ENCODE measurements around the gene RAD51B.
A peak's percentile ranks its signal among the peaks of the same experiment; 100 is the strongest.

Gene RAD51B

GRCh38 chr14:68154275-68154674, 334.7 kb downstream of the RAD51B start:
- no peak for DNase-seq

- DNase-seq: no peak
Observed at GRCh38 chr14:68157971-68158371, 338.4 kb downstream of the RAD51B start.

- DNase-seq: no peak
Observed at GRCh38 chr14:68158640-68159039, 339.1 kb downstream of the RAD51B start.

GRCh38 chr14:68159701-68160633, 340.4 kb downstream of the RAD51B start:
- DNase-seq: no peak

- no peak for DNase-seq
Observed at GRCh38 chr14:68160779-68161546, 341.4 kb downstream of the RAD51B start.

DNA sequence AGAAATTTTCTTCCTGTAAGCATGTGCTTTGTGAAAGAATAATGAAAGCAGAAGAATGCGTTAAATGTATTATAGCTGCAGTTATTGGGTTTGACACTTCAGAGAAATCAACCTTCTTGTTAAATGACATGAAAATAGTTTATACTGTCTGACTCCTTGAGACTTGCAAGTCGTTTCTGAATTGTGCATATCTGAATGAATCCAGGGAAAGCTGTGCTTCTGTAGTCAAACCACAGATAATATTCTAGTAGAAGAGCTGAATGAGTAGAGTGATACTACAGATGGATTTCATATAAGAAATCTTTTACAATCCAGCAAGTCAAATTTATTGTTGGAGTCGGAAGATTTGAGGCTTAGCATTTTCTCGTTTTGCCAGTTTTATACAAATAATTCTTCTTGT, 343.3 kb downstream of the RAD51B start:
- no peak for DNase-seq

- DNase-seq: no peak
Observed at GRCh38 chr14:68164711-68165113, 345.1 kb downstream of the RAD51B start.

- no peak for DNase-seq
Observed at GRCh38 chr14:68165274-68165843, 345.8 kb downstream of the RAD51B start.

DNA sequence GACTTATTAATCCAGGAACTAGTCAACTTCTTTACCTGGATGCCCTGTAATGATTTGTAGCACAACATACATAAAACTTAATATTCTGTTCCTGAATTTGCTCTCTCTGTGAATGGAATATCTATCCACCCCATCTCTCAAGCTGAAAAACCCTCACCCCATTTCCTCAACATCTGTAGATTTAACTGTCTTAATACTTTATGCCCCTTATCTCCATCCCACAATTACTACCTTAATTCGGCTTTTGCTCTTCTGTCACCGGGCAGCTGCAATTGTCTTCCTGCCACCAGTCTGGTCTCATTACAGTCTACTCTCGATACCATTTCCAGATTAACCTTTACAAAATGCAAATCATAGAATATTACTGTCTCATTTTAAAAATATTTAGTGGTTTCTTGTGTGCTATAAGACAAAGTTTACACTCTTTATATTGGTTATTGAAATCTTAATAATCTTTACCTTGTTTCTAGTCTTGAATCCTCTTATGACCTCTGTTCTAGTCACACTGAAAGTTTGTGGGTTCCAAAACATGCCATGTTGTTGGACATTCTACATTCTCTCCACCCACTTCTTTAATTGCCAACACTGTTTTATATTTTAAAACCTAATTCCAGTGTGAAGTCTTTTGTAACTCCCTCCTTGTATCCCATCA, 347.3 kb downstream of the RAD51B start:
- no peak for DNase-seq

DNA sequence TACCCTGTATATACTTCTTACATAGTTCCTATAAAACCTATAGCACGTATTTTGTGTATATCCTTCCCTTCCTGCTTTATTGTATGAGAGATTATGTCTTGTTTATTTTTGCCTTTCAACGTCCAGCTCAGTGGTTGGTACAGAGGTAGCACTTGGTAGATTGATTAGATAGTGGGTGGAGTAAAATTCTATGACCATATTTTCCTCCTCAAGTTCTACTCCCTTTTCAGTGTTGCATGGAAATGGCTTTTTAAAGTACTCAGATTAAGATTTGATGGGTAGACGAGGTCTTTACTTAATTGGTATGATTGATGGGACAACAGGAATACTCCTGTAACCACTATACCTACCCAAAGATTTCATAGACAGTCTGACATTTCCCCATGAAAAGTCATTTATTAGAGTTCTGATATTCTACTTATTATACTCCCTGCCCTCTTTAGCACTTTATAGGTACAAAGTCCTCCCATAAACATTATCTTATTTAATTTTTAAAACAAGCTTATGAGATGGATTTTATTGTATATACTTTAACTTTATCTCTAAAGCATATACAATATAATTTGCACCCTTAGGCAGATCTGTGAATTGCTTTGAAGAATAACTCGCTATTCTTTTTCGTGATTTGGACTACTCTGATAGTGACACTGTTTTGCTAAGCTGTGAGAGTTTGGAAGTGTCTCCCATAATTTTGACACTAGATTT, 348.0 kb downstream of the RAD51B start:
- no peak for DNase-seq

DNA sequence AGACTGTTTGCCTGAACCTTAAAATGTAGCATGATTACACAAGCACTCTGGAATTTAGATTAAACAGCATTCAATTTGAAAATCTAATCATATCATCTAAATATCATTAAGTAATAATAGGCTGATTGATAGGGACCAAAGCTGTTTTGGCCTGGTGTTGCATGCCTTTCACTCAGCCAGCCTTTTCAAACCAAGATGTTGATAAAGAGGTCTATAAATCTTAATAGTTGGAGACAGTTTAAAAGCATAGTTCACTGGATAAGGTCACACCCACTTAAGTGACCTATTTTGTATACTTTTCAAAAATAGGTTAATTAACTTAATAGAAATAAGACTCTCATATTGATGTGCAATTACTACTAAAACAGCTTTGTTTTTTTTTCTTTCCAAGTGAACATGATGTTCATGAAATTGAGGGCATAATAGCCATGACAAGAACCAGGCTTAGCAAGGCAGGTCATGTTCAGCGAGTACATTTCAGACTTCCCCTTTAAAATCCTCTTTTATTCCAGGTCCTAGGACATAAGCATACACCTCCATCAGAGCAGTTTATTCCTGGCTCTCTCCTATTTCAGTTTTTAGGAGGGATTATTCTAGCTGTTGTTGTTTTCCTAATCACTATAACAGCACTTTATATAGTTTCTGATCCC, 349.0 kb downstream of the RAD51B start:
- DNase-seq: no peak

DNA sequence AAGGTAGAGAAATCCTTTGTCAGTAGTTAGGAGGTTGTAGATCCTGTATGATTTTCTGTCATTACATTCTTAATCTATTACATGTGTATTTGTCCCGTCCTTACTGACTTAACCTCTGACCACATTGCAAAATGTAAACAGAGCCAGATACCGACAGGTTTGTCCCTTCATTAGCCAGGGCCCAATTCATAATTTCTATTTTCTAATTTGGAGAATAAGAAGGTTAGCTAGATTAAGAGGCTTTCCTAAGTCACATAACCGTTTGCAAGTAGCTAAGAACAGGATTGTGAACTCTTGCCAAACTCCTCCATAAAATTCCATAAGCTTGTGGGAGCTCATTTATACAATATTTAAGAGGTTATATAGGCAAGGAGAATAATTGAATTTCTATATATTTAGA, 352.6 kb downstream of the RAD51B start:
- DNase-seq: no peak

DNA sequence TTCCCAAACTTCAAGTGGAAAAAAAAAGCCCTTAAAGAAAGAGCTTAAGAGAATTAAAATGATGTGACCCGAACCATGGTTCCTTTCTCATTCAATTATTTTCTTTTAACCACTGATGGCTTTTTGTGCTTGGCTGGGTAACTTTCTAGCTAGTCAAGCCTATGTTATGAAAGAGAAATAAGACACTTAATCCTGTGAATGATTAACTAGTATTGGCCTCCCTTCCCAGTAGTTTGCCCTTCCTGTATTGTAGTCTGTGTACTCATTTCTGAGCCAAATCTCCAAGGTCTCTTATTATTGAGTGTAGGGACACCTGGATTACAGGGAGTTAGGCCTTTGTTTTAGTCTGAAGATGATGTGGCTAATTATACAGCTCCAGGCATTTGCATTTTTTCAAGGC, 353.0 kb downstream of the RAD51B start:
- no peak for DNase-seq

- DNase-seq: no peak
Observed at GRCh38 chr14:68173227-68173972, 353.8 kb downstream of the RAD51B start.

DNA sequence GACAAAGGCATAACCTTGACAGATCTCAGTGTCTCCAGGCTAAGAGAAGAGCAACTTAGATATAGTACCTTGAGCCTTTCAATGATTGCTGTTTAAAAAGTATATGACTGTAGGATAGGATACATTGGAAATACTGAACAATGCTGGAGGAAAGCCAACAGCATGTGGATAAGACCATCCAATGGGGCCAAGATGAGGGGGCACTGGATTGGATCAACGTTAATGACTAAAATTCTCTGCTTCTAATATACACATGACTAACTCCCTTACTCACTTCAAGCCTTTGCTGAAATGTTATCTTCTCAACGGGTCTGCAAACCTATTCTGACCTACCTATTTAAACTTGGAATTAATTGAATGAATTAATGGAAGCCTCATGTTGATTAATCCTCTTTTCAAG, 354.9 kb downstream of the RAD51B start:
- no peak for DNase-seq

- no peak for DNase-seq
Observed at GRCh38 chr14:68176687-68177086, 357.1 kb downstream of the RAD51B start.

GRCh38 chr14:68177728-68178127, 358.1 kb downstream of the RAD51B start:
- no peak for DNase-seq

- no peak for DNase-seq
Observed at GRCh38 chr14:68178282-68178681, 358.7 kb downstream of the RAD51B start.

DNA sequence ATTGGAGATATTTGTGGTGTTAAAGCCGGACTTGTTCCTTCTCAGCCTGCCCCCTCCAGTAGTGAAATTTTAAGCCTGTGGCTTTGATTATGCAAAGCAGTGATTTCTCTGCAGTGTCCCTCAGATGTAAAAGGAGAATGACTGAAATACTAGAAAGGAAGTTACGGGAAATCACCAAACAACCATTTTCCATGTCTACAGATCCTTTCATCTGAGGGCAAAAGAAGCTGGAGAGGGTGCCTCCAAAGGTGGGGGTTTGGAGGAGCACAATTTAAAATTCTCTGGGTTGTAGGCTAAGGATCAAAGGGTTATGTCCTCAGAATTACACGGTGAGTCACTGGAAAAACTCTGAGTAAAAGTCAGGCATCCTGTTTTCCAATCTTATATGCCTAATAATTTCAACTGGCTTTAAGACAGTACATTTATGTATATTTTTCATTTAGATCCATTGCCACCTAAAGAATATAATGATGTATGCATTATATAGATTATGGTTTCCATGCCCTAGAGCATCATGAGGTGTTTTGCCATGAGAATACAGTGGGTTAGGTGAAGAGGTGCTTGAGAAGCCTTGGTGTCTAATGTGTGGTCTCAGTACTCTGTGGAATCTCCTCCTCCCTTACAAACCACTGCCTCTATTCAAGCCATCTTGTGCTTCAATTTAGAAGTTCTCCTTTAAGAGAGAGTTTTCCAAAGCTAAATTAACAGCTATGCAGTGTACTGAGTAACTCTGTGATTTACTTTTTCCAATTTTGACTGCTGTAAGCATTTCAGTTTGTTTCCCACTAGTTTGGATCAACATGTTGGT, 362.1 kb downstream of the RAD51B start:
- no peak for DNase-seq

GRCh38 chr14:68182492-68182891, 362.9 kb downstream of the RAD51B start:
- DNase-seq: peak; percentile 2

All from stimulated activated CD4-positive, alpha-beta T cell treated with anti-CD3 and anti-CD28 coated beads, Interleukin-1b, Interleukin-23, amount 100 ng/mL, for 48 hours (primary cell).